ENCODE measurements around the gene MTFR1L.

GRCh38 chr1:25870614-25871013, 50.9 kb downstream of the MTFR1L start:
- TF ChIP-seq CTCF (IDR thresholded peaks at IDR 0.05; ENCODE audit: low read length) (no peak), EZH2 (IDR thresholded peaks at IDR 0.05; ENCODE audit: borderline replicate concordance, low read length) (no peak)
